ENCODE data around the gene F2RL1. TPM values are rescaled to one million over a fixed set of nuclear protein-coding genes. Genes with fewer than 3 reads are reported as not detected.

The F2RL1 gene
- total RNA-seq, 4 donors from 2014 or later = 0.19 to 3.6 (median 0.35) TPM

DNA sequence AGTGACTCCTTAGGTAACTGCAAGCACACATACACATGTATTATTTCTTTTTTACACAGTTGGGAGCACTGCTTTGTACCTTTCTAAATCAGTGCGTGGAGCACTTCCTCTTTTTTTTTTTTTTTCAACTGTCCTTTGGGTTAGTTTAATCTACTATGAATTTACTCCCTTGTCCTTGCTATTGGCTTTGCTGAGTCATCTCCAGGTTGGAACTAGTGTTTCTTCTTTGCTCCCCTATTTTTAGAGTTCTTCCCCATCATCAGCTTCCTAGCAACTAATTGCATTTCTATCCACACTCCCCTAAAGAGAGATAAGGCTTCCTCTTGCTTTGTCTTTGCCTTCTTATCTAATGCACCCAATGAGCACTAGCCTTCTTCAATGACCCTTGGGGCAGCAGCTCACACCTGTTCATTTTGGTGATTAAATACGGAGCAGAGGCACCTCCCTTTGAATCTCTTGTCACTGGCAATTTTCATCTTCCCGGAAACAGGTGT is 55.3 kb downstream of the F2RL1 start:
- TF ChIP-seq, protein P1, sequence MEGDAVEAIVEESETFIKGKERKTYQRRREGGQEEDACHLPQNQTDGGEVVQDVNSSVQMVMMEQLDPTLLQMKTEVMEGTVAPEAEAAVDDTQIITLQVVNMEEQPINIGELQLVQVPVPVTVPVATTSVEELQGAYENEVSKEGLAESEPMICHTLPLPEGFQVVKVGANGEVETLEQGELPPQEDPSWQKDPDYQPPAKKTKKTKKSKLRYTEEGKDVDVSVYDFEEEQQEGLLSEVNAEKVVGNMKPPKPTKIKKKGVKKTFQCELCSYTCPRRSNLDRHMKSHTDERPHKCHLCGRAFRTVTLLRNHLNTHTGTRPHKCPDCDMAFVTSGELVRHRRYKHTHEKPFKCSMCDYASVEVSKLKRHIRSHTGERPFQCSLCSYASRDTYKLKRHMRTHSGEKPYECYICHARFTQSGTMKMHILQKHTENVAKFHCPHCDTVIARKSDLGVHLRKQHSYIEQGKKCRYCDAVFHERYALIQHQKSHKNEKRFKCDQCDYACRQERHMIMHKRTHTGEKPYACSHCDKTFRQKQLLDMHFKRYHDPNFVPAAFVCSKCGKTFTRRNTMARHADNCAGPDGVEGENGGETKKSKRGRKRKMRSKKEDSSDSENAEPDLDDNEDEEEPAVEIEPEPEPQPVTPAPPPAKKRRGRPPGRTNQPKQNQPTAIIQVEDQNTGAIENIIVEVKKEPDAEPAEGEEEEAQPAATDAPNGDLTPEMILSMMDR (IDR thresholded peaks at IDR 0.05; ENCODE audit: low read depth) = no peak

Small RNA genes lying within 50 kb of the gene (small RNA-seq; reads per million reads assigned to genes)
- gene RN7SL208P = not detected

Other genes with a start within 250 kb of the F2RL1 start
- under 1 TPM in 1 of 4 donors, not detected in 3; 0.34 TPM for gene F2RL2, start 195.6 kb upstream of the F2RL1 start, total RNA-seq
- gene F2R, start 102.9 kb upstream of the F2RL1 start, total RNA-seq = 10 to 100 TPM in 2 of 4 donors, 1 to 10 TPM in 2; 6.6 to 31.7 (median 14.6) TPM
- 1 to 10 TPM in 1 of 4 donors, not detected in 3; 2.5 TPM for gene S100Z, start 31.0 kb downstream of the F2RL1 start, total RNA-seq
- 10 to 100 TPM in 1 of 4 donors, 1 to 10 TPM in 3; 2.0 to 16.4 (median 3.9) TPM for gene CRHBP, start 134.0 kb downstream of the F2RL1 start, total RNA-seq
- gene AGGF1, start 211.4 kb downstream of the F2RL1 start, total RNA-seq = 10 to 100 TPM; 20.9 to 24.1 (median 23.3) TPM